PFSK-1 (cell line): ENCODE data around the gene CCDC85C.

Experiments used
- SIN3A ChIP-seq: IDR thresholded peaks from 2 replicates; pipeline ENCODE4 v1.6.1; 2012; ENCODE audit warnings: mild to moderate bottlenecking, low read length, moderate library complexity, borderline replicate concordance; ENCODE audit not compliant: insufficient read depth
- TAF1 ChIP-seq: IDR thresholded peaks from 2 replicates; pipeline ENCODE4 v1.6.1; 2012; ENCODE audit warnings: low read length, control low read depth, borderline replicate concordance; ENCODE audit not compliant: insufficient read depth

DNA sequence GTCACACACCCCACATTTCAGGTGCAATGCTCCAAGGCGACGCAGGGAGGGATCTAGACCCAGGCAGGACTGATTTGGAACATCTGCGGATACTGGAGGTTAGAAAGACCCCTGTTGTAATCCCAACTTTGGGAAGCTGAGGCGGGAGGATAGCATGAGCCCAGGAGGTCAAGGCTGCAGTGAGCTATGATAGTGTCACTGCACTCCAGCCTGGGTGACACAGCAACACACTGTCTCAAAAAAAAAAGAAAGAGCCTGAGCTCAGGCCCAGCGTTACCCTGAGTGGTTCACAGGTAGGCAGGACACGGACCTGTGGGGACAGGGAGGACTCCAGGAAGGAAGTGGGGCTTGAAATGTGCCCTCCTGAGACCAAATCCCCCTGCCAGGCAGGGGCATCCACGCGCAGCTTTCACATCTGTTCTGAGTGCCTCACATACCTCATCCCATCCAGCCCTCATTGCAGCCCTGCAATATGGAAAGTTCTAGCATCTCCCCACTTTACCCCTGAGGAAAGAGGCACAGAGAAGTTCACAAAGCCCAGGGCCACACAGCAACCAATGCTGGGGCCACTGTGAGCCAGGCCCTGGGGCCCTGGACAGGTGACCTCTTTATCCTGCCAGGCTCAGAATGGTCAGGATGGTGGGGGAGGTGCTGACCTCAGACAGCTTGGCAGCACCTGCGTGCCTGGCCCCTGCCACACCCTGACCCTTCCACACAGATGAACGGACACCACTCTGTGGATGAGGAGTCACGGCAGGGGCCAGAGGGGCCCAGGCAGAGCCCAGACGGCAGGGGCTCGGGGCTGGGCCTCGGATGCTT lies 34.1 kb downstream of the CCDC85C start:
- TF ChIP-seq SIN3A: no peak
- no peak for TF ChIP-seq TAF1
